ENCODE data around the gene DEPP1. TPM values are rescaled to one million over a fixed set of nuclear protein-coding genes. Genes with fewer than 3 reads are reported as not detected.
A peak's percentile ranks its signal among the peaks of the same experiment; 100 is the strongest.

Gene DEPP1
- total and polyA plus RNA-seq, 2 of the 13 experiments (the other 11 are each of a cell fraction or from before 2014, with no cell fraction given), result 14.8 to 270 TPM

DNA sequence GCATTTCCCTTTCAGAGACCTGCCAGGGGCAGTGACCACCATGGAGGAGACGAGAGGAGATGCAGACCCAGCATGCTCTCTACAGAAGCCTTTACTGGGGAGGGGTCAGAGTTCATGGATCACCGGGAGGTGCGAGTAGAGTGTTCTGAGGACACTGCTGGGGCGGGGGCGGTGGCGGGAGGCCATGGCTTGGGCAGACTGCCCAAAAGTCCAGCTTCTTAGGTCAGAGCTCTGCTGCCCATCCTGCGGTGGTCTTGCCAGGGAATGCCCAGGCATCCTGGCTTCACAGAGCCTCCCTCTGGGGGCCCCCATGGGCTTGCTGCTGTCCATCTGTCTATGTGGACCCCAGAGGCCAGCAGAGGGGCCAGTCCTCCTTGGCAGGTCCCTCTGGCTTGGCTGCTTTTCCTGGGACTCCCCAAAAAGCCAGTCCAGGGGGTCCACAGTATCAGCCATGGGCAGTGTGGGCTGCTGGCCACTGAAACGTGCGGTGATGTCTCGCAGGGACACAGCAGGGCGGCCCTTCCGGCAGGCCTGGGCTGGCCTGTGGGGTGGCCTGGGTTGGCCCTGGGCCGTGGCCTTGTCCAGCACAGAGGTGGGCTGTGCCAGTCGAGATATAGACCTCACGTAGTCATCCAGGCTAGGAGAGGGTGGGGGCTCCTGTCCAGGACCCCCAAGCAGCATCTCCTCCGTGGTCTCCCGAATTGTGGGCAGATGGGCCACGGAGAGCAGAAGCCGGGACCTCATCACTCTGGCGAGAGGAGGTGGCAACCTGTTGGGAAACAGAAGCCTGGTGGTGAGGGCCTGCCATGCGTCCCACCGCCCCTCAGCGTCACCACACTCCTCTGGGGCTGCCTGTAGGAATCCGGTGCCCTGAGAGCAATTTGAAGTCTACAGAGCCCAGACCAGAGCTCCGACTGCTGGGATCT is 1.1 kb downstream of the DEPP1 start (continued):
- TF ChIP-seq GATAD2A (CRISPR knock-in tag; IDR thresholded peaks at IDR 0.05) (no peak), ZNF547 (CRISPR knock-in tag; IDR thresholded peaks at IDR 0.05) (no peak), ZNF678 (CRISPR knock-in tag; IDR thresholded peaks at IDR 0.05) (0 out of 2 replicates have a peak, but pooled peaks have one; percentile 28), PAWR (CRISPR knock-in tag; IDR thresholded peaks at IDR 0.05; ENCODE audit: borderline replicate concordance) (no peak), ZNF839 (CRISPR knock-in tag; IDR thresholded peaks at IDR 0.05; ENCODE audit: borderline replicate concordance) (no peak), ZNF788 (CRISPR knock-in tag; IDR thresholded peaks at IDR 0.05; ENCODE audit: borderline replicate concordance) (peak; percentile 67; the same call in 1 of the 2 replicates), GZF1 (CRISPR knock-in tag; IDR thresholded peaks at IDR 0.05) (no peak), ZSCAN12 (CRISPR knock-in tag; IDR thresholded peaks at IDR 0.05) (0 out of 2 replicates have a peak, but pooled peaks have one; percentile 20), ZSCAN25 (CRISPR knock-in tag; IDR thresholded peaks at IDR 0.05) (no peak), GABPB1 (CRISPR knock-in tag; IDR thresholded peaks at IDR 0.05) (peak; percentile 67), ZNF383 (CRISPR knock-in tag; IDR thresholded peaks at IDR 0.05; ENCODE audit: borderline replicate concordance) (no peak), MIER3 (CRISPR knock-in tag; IDR thresholded peaks at IDR 0.05; ENCODE audit: borderline replicate concordance) (no peak), ELF1 (CRISPR knock-in tag; IDR thresholded peaks at IDR 0.05) (no peak), ZNF12 (CRISPR knock-in tag; IDR thresholded peaks at IDR 0.05) (peak; percentile 6; the same call in 1 of the 2 replicates), ZNF709 (CRISPR knock-in tag; IDR thresholded peaks at IDR 0.05) (no peak), ZNF614 (CRISPR knock-in tag; IDR thresholded peaks at IDR 0.05; ENCODE audit: borderline replicate concordance) (no peak), ZNF781 (CRISPR knock-in tag; IDR thresholded peaks at IDR 0.05; ENCODE audit: borderline replicate concordance, not compliant biosample characterization) (no peak), ZNF674 (CRISPR knock-in tag; IDR thresholded peaks at IDR 0.05; ENCODE audit: low read depth) (peak; percentile 93; the same call in 1 of the 2 replicates)
- TF ChIP-seq, protein P1, sequence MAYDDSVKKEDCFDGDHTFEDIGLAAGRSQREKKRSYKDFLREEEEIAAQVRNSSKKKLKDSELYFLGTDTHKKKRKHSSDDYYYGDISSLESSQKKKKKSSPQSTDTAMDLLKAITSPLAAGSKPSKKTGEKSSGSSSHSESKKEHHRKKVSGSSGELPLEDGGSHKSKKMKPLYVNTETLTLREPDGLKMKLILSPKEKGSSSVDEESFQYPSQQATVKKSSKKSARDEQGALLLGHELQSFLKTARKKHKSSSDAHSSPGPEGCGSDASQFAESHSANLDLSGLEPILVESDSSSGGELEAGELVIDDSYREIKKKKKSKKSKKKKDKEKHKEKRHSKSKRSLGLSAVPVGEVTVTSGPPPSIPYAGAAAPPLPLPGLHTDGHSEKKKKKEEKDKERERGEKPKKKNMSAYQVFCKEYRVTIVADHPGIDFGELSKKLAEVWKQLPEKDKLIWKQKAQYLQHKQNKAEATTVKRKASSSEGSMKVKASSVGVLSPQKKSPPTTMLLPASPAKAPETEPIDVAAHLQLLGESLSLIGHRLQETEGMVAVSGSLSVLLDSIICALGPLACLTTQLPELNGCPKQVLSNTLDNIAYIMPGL (CRISPR knock-in tag; IDR thresholded peaks at IDR 0.05; ENCODE audit: borderline replicate concordance in 1 of 2, low read depth in 1 of 2), result peak; percentile 14 to 52; a peak in 2 of 4 replicates
- TF ChIP-seq, protein P2, sequence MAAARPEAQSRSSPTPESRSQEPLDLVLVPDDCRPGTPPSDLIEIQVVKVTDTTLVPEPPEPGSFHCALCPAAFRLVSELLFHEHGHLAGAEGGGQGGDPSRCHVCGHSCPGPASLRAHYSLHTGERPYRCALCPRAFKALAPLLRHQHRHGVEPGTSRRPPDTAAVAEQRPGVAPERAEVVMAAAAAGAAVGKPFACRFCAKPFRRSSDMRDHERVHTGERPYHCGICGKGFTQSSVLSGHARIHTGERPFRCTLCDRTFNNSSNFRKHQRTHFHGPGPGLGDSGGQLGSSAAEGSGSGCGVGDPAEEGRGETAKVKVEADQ (CRISPR knock-in tag; IDR thresholded peaks at IDR 0.05; ENCODE audit: borderline replicate concordance), result no peak
- TF ChIP-seq, protein P3, sequence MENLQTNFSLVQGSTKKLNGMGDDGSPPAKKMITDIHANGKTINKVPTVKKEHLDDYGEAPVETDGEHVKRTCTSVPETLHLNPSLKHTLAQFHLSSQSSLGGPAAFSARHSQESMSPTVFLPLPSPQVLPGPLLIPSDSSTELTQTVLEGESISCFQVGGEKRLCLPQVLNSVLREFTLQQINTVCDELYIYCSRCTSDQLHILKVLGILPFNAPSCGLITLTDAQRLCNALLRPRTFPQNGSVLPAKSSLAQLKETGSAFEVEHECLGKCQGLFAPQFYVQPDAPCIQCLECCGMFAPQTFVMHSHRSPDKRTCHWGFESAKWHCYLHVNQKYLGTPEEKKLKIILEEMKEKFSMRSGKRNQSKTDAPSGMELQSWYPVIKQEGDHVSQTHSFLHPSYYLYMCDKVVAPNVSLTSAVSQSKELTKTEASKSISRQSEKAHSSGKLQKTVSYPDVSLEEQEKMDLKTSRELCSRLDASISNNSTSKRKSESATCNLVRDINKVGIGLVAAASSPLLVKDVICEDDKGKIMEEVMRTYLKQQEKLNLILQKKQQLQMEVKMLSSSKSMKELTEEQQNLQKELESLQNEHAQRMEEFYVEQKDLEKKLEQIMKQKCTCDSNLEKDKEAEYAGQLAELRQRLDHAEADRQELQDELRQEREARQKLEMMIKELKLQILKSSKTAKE (CRISPR knock-in tag; IDR thresholded peaks at IDR 0.05; ENCODE audit: borderline replicate concordance), result no peak
- TF ChIP-seq, protein P4, sequence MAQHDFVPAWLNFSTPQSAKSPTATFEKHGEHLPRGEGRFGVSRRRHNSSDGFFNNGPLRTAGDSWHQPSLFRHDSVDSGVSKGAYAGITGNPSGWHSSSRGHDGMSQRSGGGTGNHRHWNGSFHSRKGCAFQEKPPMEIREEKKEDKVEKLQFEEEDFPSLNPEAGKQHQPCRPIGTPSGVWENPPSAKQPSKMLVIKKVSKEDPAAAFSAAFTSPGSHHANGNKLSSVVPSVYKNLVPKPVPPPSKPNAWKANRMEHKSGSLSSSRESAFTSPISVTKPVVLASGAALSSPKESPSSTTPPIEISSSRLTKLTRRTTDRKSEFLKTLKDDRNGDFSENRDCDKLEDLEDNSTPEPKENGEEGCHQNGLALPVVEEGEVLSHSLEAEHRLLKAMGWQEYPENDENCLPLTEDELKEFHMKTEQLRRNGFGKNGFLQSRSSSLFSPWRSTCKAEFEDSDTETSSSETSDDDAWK (CRISPR knock-in tag; IDR thresholded peaks at IDR 0.05), result no peak
